KMS-11 (cell line): Measurements from ENCODE around the gene ARHGAP45.

Experiments
- H2AFZ ChIP-seq: fragments of 200-600 bp; sonication (generic); 2 replicates; pipeline ENCODE4 v1.6.1; 2016; ENCODE audit warnings: antibody characterized with exemption, mixed run types, low read depth
- H3K27ac ChIP-seq: fragments of 200-600 bp; sonication (generic); 2 replicates; pipeline ENCODE4 v1.6.1; 2016; ENCODE audit warnings: mild to moderate bottlenecking, mixed run types
- H3K27me3 ChIP-seq: fragments of 200-600 bp; sonication (generic); 2 replicates; pipeline ENCODE4 v1.6.1; 2017; ENCODE audit warnings: mild to moderate bottlenecking, low read depth, mixed run types, moderate library complexity; ENCODE audit not compliant: insufficient read depth
- H3K36me3 ChIP-seq: fragments of 200-600 bp; sonication (generic); 2 replicates; pipeline ENCODE4 v1.6.1; 2017; ENCODE audit warnings: mild to moderate bottlenecking, mixed run types; ENCODE audit not compliant: insufficient read depth
- H3K4me1 ChIP-seq: fragments of 200-600 bp; sonication (generic); 2 replicates; pipeline ENCODE4 v1.6.1; 2016; ENCODE audit warnings: mild to moderate bottlenecking, low read depth, mixed run types; ENCODE audit not compliant: poor library complexity, severe bottlenecking
- H3K4me2 ChIP-seq: fragments of 200-600 bp; sonication (generic); 2 replicates; pipeline ENCODE4 v1.7.0; 2016; ENCODE audit warnings: mild to moderate bottlenecking, mixed run types
- H3K4me3 ChIP-seq: fragments of 200-600 bp; sonication (generic); IDR thresholded peaks from 2 replicates; pipeline ENCODE4 v1.6.1; 2017; ENCODE audit warnings: low read depth, low read length, mixed read lengths; ENCODE audit not compliant: insufficient read depth
- H3K79me2 ChIP-seq: fragments of 200-600 bp; sonication (generic); 2 replicates; pipeline ENCODE4 v1.6.1; 2016; ENCODE audit warnings: low read depth, mixed run types; ENCODE audit not compliant: insufficient read depth
- H3K9ac ChIP-seq: fragments of 200-600 bp; sonication (generic); 2 replicates; pipeline ENCODE4 v1.6.1; 2016; ENCODE audit warnings: mild to moderate bottlenecking, mixed run types
- H4K20me1 ChIP-seq: fragments of 200-600 bp; sonication (generic); 2 replicates; pipeline ENCODE4 v1.6.1; 2016; ENCODE audit warnings: mild to moderate bottlenecking, mixed run types; ENCODE audit not compliant: insufficient read depth
- TF ChIP-seq, protein P1 (sequence below): fragments of 200-600 bp; sonication (generic); conservative IDR thresholded peaks from 2 replicates; pipeline ENCODE4 v1.6.1; 2017; ENCODE audit warnings: low read depth, mild to moderate bottlenecking, antibody characterized with exemption, low read length, moderate library complexity, mixed read lengths

Gene ARHGAP45

GRCh38 chr19:1105008-1105872 lies 38.3 kb downstream of the ARHGAP45 start:
- Histone ChIP-seq H4K20me1 (no peaks in the 10 kb centered on the region), H2AFZ (no peak overlapping the region), H3K36me3 (no peaks in the 10 kb centered on the region), H3K27ac (no peak overlapping the region), H3K4me1 (peaks cover 25% of the 10 kb centered on the region), H3K4me2 (peak overlapping the region; percentile 60), H3K79me2 (no peaks in the 10 kb centered on the region), H3K4me3 (no peak overlapping the region), H3K9ac (no peak overlapping the region), H3K27me3 (no peaks in the 10 kb centered on the region)
- TF ChIP-seq, protein P1, sequence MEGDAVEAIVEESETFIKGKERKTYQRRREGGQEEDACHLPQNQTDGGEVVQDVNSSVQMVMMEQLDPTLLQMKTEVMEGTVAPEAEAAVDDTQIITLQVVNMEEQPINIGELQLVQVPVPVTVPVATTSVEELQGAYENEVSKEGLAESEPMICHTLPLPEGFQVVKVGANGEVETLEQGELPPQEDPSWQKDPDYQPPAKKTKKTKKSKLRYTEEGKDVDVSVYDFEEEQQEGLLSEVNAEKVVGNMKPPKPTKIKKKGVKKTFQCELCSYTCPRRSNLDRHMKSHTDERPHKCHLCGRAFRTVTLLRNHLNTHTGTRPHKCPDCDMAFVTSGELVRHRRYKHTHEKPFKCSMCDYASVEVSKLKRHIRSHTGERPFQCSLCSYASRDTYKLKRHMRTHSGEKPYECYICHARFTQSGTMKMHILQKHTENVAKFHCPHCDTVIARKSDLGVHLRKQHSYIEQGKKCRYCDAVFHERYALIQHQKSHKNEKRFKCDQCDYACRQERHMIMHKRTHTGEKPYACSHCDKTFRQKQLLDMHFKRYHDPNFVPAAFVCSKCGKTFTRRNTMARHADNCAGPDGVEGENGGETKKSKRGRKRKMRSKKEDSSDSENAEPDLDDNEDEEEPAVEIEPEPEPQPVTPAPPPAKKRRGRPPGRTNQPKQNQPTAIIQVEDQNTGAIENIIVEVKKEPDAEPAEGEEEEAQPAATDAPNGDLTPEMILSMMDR, result no peak

DNA sequence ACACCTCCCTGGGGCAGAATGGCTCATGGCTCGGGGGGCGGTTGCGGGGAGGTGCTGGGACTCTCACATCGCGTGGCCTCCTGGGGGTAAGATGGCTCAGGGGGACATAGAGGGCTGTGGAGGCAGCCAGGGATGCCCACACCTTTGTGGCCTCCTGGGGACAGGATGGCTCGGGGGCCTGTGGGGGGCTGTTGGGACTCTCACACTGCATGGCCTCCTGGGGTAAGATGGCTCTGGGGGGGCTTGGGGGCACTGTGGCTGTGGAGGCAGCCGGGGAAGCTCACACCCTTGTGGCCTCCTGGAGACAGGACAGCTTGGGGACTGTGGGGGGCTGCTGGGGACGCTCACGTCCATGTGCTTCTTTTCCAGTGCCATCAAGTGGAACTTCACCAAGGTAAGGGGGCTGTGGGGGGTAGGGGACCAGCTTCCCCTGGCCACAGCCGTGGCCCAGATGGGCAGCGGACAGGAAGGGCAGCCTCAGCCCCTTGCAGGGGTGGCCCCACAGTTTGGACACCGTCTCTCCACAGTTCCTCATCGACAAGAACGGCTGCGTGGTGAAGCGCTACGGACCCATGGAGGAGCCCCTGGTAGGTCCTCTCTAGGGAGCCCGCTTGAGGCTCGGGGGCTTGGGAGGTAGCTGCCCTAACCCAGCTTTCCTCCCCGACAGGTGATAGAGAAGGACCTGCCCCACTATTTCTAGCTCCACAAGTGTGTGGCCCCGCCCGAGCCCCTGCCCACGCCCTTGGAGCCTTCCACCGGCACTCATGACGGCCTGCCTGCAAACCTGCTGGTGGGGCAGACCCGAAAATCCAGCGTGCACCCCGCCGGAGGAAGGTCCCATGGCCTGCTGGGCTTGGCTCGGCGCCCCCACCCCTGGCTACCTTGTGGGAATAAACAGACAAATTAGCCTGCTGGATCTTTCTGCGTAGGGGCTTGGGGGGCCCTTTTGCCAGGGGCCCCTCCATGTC lies 39.2 kb downstream of the ARHGAP45 start:
- no peaks in the 10 kb centered on the region for H4K20me1 ChIP-seq
- H3K27me3 ChIP-seq, result no peaks in the 10 kb centered on the region
- H3K9ac ChIP-seq, result no peak overlapping the region
- H3K36me3 ChIP-seq, result no peaks in the 10 kb centered on the region
- no peak overlapping the region for H3K27ac ChIP-seq
- TF ChIP-seq, protein P1, result no peak
- H2AFZ ChIP-seq, result no peak overlapping the region
- H3K4me2 ChIP-seq, result no peak overlapping the region
- peaks cover 23% of the 10 kb centered on the region for H3K4me1 ChIP-seq
- no peaks in the 10 kb centered on the region for H3K79me2 ChIP-seq
- no peak overlapping the region for H3K4me3 ChIP-seq

GRCh38 chr19:1106841-1107660 lies 40.1 kb downstream of the ARHGAP45 start:
- Histone ChIP-seq H3K4me2 (no peak overlapping the region), H3K27ac (no peak overlapping the region), H3K4me3 (no peak overlapping the region), H3K79me2 (no peaks in the 10 kb centered on the region), H3K36me3 (no peaks in the 10 kb centered on the region), H3K27me3 (no peaks in the 10 kb centered on the region), H4K20me1 (no peaks in the 10 kb centered on the region), H2AFZ (no peak overlapping the region), H3K9ac (no peak overlapping the region), H3K4me1 (peaks cover 15% of the 10 kb centered on the region)
- TF ChIP-seq, protein P1, result no peak

GRCh38 chr19:1107661-1108261 lies 40.8 kb downstream of the ARHGAP45 start:
- Histone ChIP-seq H3K4me3 (no peak overlapping the region), H3K79me2 (no peaks in the 10 kb centered on the region), H3K27ac (no peak overlapping the region), H3K27me3 (no peaks in the 10 kb centered on the region), H3K36me3 (no peaks in the 10 kb centered on the region), H2AFZ (no peak overlapping the region), H3K4me1 (peaks cover 7% of the 10 kb centered on the region), H4K20me1 (no peaks in the 10 kb centered on the region), H3K4me2 (no peak overlapping the region), H3K9ac (no peak overlapping the region)
- TF ChIP-seq, protein P1, result no peak
